NCI-H1436 (cell line): ENCODE results near the gene ZP3.
"Not testable (repeated sequence)": the region's sequence is repeated elsewhere in the genome, so short reads cannot be mapped to it uniquely, and the experiment has no call there.

Experiments
- DNase-seq: peaks from one replicate; lab custom pipeline; 2025; lab: John Stamatoyannopoulos, UW

Gene ZP3

DNA sequence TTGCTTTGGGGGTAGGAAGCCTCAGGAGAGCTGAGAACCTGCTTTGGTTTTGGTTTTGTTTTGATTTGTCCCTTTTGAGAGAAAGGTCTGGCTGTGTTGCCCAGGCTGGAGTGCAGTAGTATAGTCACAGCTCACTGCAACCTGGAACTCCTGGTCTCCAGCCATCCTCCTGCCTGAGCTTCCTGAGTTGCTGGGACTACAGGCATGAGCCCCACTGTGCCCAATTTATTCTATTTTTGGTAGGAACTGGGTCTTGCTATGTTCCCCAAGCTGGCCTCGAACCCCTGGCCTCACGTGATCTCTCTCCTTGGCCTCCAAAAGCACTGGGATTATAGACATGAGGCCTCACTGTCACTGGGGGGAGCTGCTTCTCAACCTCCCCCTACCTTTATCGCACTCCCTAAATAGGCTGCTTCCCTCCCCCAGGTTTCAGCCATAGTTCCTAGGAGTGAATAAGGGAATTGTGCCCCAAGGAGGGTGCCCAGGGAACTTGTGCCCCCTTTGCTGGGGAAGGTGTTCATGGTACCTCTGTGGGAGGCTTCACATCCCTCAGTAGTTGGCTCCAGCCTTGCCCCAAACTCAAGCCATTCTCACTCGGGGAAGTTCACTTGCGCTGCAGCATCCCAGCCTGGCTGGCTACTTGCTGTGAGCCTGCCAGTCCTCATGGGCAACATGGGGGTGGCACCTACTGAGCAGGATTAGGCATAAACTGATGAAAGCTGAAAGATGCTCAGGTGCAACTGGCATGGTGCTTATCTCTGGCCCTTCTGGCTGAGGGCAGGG, 18.1 kb downstream of the ZP3 start:
- DNase-seq: not testable (repeated sequence)

DNA sequence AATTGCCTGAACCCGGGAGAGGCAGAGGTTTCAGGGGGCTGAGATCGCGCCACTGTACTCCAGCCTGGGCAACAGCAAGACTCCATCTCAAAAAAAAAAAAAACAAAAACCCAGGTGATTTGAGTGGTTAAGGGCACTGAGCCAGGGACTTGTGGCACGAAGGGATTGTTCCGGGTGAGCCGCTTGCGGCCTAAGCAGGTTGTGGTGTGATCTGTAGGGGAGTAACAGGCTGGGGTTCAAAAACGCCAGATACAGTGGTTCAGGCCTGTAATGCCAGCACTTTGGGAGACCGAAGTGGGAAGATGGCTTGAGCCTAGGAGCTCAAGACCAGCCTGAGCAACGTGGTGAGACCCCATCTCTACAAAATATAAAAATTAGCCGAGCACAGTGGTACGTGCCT, 19.1 kb downstream of the ZP3 start:
- not testable (repeated sequence) for DNase-seq

- not testable (repeated sequence) for DNase-seq
These were observed 20.8 kb downstream of the ZP3 start for GRCh38 chr7:76445577-76446008.

DNA sequence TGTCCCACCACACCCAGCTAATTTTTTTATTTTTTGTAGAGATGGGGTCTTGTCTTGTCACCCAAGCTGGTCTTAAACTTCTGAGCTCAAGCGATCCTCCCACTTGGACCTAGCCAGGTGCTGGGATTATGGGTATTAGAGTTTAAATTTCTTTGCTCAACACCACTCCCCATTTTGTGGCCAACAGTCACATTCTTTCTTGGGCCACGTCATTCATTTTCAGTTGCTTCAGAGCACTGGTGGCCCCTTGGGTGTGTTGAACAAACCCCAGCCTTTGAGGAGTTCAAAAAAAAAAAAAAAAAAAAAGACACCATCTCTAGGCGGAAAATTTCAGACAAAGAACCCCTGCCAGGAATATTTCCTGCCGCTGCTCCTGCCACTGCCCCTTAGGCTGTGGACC, 32.3 kb downstream of the ZP3 start:
- DNase-seq: not testable (repeated sequence)

GRCh38 chr7:76458504-76458903, 33.8 kb downstream of the ZP3 start:
- DNase-seq: not testable (repeated sequence)

GRCh38 chr7:76460767-76461166, 36.0 kb downstream of the ZP3 start:
- DNase-seq: not testable (repeated sequence)

GRCh38 chr7:76461464-76462101, 36.8 kb downstream of the ZP3 start, which contains the start of gene DTX2:
Gene DTX2, plus strand, starts transcription at chr7:76461709. Its CDS starts 18,801 bp downstream, at chr7:76480510.
- DNase-seq: not testable (repeated sequence)

DNA sequence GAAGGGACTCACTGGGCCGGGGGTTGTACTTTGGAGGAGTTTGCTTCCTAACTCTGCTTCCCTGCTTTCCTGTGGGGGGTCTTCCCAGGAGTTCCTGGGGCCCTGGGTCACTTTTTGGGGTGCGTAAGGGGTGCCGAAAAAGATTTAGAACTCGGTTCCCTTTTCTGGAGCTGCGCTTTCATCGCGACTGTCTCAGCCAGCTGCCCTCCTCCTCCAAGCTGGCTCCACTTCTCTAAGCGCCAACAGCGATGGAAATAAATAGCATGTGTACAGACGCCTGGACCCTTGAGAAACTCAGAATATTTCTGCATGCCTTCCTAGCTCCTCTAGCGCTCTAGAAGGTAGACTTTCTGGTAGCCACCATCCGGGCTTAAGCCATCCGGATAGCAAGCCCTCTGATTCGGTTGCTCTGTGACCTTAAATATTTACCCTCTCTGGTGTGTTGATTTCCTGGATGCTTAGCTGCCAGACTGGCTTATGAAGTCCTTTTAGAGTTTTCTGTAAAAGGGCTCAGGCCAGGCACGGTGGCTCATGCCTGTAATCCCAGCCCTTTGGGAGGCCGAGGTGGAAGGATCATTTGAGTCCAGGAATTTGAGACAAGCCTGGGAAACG, 37.6 kb downstream of the ZP3 start:
- not testable (repeated sequence) for DNase-seq

- DNase-seq: not testable (repeated sequence)
These were observed 40.2 kb downstream of the ZP3 start for GRCh38 chr7:76464959-76465358.

GRCh38 chr7:76465950-76466349, 41.2 kb downstream of the ZP3 start:
- not testable (repeated sequence) for DNase-seq

DNA sequence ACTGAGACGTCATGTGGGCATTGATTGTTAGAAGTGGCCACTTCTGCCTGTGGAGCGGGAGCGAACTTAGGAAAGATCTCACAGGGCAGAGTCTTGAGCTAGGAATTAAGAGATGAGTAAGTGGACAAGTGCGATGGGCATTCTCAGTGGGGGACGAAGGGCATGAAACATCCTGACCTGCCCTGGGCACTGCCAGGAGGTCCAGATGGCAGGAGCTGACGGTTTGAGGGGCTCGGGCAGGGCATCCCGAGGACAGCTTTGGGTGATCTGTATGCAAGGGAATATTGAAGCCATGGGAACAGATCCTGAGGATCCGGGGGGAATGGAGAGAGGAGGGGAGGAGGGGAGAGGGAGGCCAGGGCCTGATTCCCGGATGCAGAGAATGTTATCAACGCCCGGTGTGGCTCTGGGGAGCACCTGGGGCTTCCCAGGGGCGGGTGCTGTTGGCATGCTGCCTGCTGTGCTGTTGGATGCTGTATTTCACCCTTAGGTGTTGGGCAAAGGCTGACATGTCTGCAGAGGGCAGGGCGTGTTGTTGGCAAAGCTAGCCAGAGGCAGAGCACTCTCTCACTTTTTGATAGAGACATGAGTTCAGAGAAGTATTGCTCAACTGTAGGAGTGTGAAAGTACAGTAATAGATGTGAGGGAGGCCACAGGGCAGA, 43.1 kb downstream of the ZP3 start:
- not testable (repeated sequence) for DNase-seq

GRCh38 chr7:76471556-76472221, 46.9 kb downstream of the ZP3 start:
- not testable (repeated sequence) for DNase-seq

DNA sequence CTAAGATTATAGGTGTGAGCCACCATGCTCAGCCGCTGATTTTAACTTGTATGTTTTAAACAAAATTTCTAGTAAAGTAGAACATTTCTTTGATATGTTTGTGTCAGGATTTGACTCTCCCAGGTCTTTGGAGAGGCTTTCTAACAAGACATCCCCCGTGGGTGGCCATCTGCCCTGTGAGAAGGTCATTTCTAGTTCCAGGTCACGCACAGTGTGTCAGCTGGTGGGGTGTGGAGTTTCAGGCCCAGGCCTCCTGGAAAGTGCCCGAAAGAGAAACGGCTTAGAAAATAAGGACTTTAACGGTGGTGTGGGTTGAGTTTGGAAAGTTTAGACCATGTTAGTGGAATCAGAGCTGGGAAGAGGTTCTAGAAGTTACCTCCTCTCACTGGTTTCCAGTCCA, 48.3 kb downstream of the ZP3 start:
- not testable (repeated sequence) for DNase-seq

GRCh38 chr7:76476280-76476679, 51.5 kb downstream of the ZP3 start:
- not testable (repeated sequence) for DNase-seq

GRCh38 chr7:76476742-76477474, 52.2 kb downstream of the ZP3 start:
- not testable (repeated sequence) for DNase-seq

- DNase-seq: not testable (repeated sequence)
These were observed 54.9 kb downstream of the ZP3 start for GRCh38 chr7:76479628-76480027.

- DNase-seq: not testable (repeated sequence)
These were observed 55.9 kb downstream of the ZP3 start for GRCh38 chr7:76480403-76481253.

DNA sequence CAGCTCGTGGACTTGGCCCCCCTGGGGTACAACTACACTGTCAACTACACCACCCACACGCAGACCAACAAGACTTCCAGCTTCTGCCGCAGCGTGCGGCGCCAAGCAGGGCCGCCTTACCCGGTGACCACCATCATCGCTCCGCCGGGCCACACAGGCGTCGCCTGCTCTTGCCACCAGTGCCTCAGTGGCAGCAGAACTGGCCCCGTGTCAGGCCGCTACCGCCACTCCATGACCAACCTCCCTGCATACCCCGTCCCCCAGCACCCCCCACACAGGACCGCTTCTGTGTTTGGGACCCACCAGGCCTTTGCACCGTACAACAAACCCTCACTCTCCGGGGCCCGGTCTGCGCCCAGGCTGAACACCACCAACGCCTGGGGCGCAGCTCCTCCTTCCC, 57.9 kb downstream of the ZP3 start:
- not testable (repeated sequence) for DNase-seq

- not testable (repeated sequence) for DNase-seq
These were observed 58.3 kb downstream of the ZP3 start for GRCh38 chr7:76483081-76483480.

DNA sequence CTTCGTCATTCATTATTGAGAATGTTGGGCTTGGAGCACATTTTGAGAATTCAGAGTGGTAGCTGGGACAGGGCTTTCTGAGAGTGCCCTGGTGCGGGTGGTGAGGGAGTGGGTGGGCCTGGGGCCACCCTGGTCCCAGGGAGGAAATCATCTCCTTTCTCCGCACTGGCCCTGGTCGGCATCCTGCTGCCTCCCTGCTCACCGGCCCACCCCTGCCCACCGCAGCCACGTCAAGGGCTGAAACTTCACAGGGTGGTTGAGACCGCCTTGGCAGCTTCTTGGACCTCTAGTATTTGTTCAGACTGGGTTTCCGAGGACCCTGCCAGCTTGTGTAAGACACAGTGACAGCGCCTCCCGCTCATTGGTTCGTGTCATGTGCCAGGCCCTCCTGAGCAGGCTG, 59.7 kb downstream of the ZP3 start:
- DNase-seq: not testable (repeated sequence)
